ENCODE data around the gene RCAN3. TPM values are rescaled to one million over a fixed set of nuclear protein-coding genes. Genes with fewer than 3 reads are reported as not detected.

RCAN3 gene
- total and polyA plus RNA-seq, 2 of the 13 experiments (the other 11 are each of a cell fraction or from before 2014, with no cell fraction given) = 12.2 to 13.3 TPM

GRCh38 chr1:24551960-24552571 lies 49.4 kb downstream of the RCAN3 start (continued):
- TF ChIP-seq MATR3 (CRISPR knock-in tag; IDR thresholded peaks at IDR 0.05) (no peak), ZBTB34 (CRISPR knock-in tag; IDR thresholded peaks at IDR 0.05) (no peak), MNT (IDR thresholded peaks at IDR 0.05) (peak; percentile 69), PITX1 (CRISPR knock-in tag; IDR thresholded peaks at IDR 0.05) (peak; percentile 91), HNRNPLL (IDR thresholded peaks at IDR 0.05; ENCODE audit: low read depth, low read length, poor library complexity, severe bottlenecking) (no peak), HDAC6 (IDR thresholded peaks at IDR 0.05; ENCODE audit: low read depth, low read length) (no peak), ASH2L (IDR thresholded peaks at IDR 0.05; ENCODE audit: insufficient read length, low read depth, low read length) (peak; percentile 89), ZIK1 (CRISPR knock-in tag; IDR thresholded peaks at IDR 0.05; ENCODE audit: borderline replicate concordance, low read depth) (0 out of 2 replicates have a peak, but pooled peaks have one; percentile 25), ZC3H4 (CRISPR knock-in tag; IDR thresholded peaks at IDR 0.05; ENCODE audit: borderline replicate concordance) (no peak), ZKSCAN1 (IDR thresholded peaks at IDR 0.05; ENCODE audit: low read length) (no peak), SPEN (CRISPR knock-in tag; IDR thresholded peaks at IDR 0.05; ENCODE audit: low read depth) (peak; percentile 62; the same call in 1 of the 2 replicates), ELF4 (CRISPR knock-in tag; IDR thresholded peaks at IDR 0.05; ENCODE audit: borderline replicate concordance) (no peak), ZNF563 (CRISPR knock-in tag; IDR thresholded peaks at IDR 0.05) (peak; percentile 68; the same call in 1 of the 2 replicates), ZNF24 (IDR thresholded peaks at IDR 0.05) (no peak), BRD4 (CRISPR knock-in tag; IDR thresholded peaks at IDR 0.05) (no peak), KDM2A (CRISPR knock-in tag; IDR thresholded peaks at IDR 0.05; ENCODE audit: borderline replicate concordance, low read depth) (no peak), REXO4 (CRISPR knock-in tag; IDR thresholded peaks at IDR 0.05; ENCODE audit: borderline replicate concordance) (no peak; the same call in 1 of the 2 replicates)
- TF ChIP-seq, protein P1, sequence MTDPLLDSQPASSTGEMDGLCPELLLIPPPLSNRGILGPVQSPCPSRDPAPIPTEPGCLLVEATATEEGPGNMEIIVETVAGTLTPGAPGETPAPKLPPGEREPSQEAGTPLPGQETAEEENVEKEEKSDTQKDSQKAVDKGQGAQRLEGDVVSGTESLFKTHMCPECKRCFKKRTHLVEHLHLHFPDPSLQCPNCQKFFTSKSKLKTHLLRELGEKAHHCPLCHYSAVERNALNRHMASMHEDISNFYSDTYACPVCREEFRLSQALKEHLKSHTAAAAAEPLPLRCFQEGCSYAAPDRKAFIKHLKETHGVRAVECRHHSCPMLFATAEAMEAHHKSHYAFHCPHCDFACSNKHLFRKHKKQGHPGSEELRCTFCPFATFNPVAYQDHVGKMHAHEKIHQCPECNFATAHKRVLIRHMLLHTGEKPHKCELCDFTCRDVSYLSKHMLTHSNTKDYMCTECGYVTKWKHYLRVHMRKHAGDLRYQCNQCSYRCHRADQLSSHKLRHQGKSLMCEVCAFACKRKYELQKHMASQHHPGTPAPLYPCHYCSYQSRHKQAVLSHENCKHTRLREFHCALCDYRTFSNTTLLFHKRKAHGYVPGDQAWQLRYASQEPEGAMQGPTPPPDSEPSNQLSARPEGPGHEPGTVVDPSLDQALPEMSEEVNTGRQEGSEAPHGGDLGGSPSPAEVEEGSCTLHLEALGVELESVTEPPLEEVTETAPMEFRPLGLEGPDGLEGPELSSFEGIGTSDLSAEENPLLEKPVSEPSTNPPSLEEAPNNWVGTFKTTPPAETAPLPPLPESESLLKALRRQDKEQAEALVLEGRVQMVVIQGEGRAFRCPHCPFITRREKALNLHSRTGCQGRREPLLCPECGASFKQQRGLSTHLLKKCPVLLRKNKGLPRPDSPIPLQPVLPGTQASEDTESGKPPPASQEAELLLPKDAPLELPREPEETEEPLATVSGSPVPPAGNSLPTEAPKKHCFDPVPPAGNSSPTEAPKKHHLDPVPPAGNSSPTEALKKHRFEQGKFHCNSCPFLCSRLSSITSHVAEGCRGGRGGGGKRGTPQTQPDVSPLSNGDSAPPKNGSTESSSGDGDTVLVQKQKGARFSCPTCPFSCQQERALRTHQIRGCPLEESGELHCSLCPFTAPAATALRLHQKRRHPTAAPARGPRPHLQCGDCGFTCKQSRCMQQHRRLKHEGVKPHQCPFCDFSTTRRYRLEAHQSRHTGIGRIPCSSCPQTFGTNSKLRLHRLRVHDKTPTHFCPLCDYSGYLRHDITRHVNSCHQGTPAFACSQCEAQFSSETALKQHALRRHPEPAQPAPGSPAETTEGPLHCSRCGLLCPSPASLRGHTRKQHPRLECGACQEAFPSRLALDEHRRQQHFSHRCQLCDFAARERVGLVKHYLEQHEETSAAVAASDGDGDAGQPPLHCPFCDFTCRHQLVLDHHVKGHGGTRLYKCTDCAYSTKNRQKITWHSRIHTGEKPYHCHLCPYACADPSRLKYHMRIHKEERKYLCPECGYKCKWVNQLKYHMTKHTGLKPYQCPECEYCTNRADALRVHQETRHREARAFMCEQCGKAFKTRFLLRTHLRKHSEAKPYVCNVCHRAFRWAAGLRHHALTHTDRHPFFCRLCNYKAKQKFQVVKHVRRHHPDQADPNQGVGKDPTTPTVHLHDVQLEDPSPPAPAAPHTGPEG (CRISPR knock-in tag; IDR thresholded peaks at IDR 0.05) = no peak
- TF ChIP-seq, protein P2, sequence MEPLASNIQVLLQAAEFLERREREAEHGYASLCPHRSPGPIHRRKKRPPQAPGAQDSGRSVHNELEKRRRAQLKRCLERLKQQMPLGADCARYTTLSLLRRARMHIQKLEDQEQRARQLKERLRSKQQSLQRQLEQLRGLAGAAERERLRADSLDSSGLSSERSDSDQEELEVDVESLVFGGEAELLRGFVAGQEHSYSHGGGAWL (CRISPR knock-in tag; IDR thresholded peaks at IDR 0.05) = no peak

Data from HepG2 (cell line).